ENCODE measurements around the gene KIAA0319L.

KIAA0319L gene

GRCh38 chr1:35439626-35440025 is 117.6 kb downstream of the KIAA0319L start:
- DNase-seq: no peak

- DNase-seq: no peak
Measured at GRCh38 chr1:35437200-35437599, 120.0 kb downstream of the KIAA0319L start.

- DNase-seq: no peak
Measured at GRCh38 chr1:35436078-35436477, 121.1 kb downstream of the KIAA0319L start.

- DNase-seq: no peak
Measured at GRCh38 chr1:35434703-35435102, 122.5 kb downstream of the KIAA0319L start.

GRCh38 chr1:35433714-35434113 is 123.5 kb downstream of the KIAA0319L start:
- no peak for DNase-seq

- DNase-seq: no peak
Measured at GRCh38 chr1:35432231-35432630, 125.0 kb downstream of the KIAA0319L start.

- DNase-seq: no peak
Measured at GRCh38 chr1:35431173-35431599, 126.0 kb downstream of the KIAA0319L start.

GRCh38 chr1:35430762-35431161 is 126.4 kb downstream of the KIAA0319L start:
- no peak for DNase-seq

GRCh38 chr1:35428360-35428759 is 128.8 kb downstream of the KIAA0319L start:
- no peak for DNase-seq

- no peak for DNase-seq
Measured at GRCh38 chr1:35426097-35426586, 131.1 kb downstream of the KIAA0319L start.

- DNase-seq: no peak
Measured at GRCh38 chr1:35408925-35409324, 148.3 kb downstream of the KIAA0319L start.

- no peak for DNase-seq
Measured at GRCh38 chr1:35407743-35408142, 149.5 kb downstream of the KIAA0319L start.

GRCh38 chr1:35406103-35406502 is 151.1 kb downstream of the KIAA0319L start:
- no peak for DNase-seq

- DNase-seq: no peak
Measured at GRCh38 chr1:35401049-35401448, 156.2 kb downstream of the KIAA0319L start.

- DNase-seq: no peak
Measured at GRCh38 chr1:35398739-35399138, 158.5 kb downstream of the KIAA0319L start.

- DNase-seq: no peak
Measured at GRCh38 chr1:35394386-35394785, 162.8 kb downstream of the KIAA0319L start.

GRCh38 chr1:35390600-35391494 is 166.4 kb downstream of the KIAA0319L start:
- DNase-seq: no peak

- no peak for DNase-seq
Measured at GRCh38 chr1:35386959-35387358, 170.2 kb downstream of the KIAA0319L start.

GRCh38 chr1:35386290-35386689 is 170.9 kb downstream of the KIAA0319L start:
- DNase-seq: no peak
